Measurements from ENCODE around the gene TRIM71. TPM values are rescaled to one million over a fixed set of nuclear protein-coding genes. Genes with fewer than 3 reads are reported as not detected.

Gene TRIM71
- total and polyA plus RNA-seq, 2 of the 13 experiments (the other 11 are each of a cell fraction or from before 2014, with no cell fraction given): 21.7 to 76.9 TPM

- TF ChIP-seq, protein P1, sequence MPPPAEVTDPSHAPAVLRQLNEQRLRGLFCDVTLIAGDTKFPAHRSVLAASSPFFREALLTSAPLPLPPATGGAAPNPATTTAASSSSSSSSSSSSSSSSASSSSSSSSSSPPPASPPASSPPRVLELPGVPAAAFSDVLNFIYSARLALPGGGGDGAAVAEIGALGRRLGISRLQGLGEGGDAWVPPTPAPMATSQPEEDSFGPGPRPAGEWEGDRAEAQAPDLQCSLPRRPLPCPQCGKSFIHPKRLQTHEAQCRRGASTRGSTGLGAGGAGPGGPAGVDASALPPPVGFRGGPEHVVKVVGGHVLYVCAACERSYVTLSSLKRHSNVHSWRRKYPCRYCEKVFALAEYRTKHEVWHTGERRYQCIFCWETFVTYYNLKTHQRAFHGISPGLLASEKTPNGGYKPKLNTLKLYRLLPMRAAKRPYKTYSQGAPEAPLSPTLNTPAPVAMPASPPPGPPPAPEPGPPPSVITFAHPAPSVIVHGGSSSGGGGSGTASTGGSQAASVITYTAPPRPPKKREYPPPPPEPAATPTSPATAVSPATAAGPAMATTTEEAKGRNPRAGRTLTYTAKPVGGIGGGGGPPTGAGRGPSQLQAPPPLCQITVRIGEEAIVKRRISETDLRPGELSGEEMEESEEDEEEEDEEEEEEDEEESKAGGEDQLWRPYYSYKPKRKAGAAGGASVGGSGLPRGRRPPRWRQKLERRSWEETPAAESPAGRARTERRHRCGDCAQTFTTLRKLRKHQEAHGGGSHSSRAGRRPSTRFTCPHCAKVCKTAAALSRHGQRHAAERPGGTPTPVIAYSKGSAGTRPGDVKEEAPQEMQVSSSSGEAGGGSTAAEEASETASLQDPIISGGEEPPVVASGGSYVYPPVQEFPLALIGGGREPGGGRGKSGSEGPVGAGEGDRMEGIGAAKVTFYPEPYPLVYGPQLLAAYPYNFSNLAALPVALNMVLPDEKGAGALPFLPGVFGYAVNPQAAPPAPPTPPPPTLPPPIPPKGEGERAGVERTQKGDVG (CRISPR knock-in tag; IDR thresholded peaks at IDR 0.05; ENCODE audit: borderline replicate concordance): 0 out of 2 replicates have a peak, but pooled peaks have one; percentile 25
- TF ChIP-seq POLR2G (IDR thresholded peaks at IDR 0.05; ENCODE audit: low read depth, low read length): peak; percentile 19; the same call in 1 of the 2 replicates
- peak; percentile 67; the same call in 1 of the 2 replicates for TF ChIP-seq HNRNPL (IDR thresholded peaks at IDR 0.05; ENCODE audit: low read depth, low read length)
- TF ChIP-seq, protein P2, sequence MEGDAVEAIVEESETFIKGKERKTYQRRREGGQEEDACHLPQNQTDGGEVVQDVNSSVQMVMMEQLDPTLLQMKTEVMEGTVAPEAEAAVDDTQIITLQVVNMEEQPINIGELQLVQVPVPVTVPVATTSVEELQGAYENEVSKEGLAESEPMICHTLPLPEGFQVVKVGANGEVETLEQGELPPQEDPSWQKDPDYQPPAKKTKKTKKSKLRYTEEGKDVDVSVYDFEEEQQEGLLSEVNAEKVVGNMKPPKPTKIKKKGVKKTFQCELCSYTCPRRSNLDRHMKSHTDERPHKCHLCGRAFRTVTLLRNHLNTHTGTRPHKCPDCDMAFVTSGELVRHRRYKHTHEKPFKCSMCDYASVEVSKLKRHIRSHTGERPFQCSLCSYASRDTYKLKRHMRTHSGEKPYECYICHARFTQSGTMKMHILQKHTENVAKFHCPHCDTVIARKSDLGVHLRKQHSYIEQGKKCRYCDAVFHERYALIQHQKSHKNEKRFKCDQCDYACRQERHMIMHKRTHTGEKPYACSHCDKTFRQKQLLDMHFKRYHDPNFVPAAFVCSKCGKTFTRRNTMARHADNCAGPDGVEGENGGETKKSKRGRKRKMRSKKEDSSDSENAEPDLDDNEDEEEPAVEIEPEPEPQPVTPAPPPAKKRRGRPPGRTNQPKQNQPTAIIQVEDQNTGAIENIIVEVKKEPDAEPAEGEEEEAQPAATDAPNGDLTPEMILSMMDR (CRISPR knock-in tag; IDR thresholded peaks at IDR 0.05): peak; percentile 34
- TF ChIP-seq, protein P3, sequence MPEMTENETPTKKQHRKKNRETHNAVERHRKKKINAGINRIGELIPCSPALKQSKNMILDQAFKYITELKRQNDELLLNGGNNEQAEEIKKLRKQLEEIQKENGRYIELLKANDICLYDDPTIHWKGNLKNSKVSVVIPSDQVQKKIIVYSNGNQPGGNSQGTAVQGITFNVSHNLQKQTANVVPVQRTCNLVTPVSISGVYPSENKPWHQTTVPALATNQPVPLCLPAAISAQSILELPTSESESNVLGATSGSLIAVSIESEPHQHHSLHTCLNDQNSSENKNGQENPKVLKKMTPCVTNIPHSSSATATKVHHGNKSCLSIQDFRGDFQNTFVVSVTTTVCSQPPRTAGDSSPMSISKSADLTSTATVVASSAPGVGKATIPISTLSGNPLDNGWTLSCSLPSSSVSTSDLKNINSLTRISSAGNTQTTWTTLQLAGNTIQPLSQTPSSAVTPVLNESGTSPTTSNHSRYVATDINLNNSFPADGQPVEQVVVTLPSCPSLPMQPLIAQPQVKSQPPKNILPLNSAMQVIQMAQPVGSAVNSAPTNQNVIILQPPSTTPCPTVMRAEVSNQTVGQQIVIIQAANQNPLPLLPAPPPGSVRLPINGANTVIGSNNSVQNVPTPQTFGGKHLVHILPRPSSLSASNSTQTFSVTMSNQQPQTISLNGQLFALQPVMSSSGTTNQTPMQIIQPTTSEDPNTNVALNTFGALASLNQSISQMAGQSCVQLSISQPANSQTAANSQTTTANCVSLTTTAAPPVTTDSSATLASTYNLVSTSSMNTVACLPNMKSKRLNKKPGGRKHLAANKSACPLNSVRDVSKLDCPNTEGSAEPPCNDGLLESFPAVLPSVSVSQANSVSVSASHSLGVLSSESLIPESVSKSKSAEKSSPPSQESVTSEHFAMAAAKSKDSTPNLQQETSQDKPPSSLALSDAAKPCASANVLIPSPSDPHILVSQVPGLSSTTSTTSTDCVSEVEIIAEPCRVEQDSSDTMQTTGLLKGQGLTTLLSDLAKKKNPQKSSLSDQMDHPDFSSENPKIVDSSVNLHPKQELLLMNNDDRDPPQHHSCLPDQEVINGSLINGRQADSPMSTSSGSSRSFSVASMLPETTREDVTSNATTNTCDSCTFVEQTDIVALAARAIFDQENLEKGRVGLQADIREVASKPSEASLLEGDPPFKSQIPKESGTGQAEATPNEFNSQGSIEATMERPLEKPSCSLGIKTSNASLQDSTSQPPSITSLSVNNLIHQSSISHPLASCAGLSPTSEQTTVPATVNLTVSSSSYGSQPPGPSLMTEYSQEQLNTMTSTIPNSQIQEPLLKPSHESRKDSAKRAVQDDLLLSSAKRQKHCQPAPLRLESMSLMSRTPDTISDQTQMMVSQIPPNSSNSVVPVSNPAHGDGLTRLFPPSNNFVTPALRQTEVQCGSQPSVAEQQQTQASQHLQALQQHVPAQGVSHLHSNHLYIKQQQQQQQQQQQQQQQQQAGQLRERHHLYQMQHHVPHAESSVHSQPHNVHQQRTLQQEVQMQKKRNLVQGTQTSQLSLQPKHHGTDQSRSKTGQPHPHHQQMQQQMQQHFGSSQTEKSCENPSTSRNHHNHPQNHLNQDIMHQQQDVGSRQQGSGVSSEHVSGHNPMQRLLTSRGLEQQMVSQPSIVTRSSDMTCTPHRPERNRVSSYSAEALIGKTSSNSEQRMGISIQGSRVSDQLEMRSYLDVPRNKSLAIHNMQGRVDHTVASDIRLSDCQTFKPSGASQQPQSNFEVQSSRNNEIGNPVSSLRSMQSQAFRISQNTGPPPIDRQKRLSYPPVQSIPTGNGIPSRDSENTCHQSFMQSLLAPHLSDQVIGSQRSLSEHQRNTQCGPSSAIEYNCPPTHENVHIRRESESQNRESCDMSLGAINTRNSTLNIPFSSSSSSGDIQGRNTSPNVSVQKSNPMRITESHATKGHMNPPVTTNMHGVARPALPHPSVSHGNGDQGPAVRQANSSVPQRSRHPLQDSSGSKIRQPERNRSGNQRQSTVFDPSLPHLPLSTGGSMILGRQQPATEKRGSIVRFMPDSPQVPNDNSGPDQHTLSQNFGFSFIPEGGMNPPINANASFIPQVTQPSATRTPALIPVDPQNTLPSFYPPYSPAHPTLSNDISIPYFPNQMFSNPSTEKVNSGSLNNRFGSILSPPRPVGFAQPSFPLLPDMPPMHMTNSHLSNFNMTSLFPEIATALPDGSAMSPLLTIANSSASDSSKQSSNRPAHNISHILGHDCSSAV (CRISPR knock-in tag; IDR thresholded peaks at IDR 0.05; ENCODE audit: borderline replicate concordance): no peak
- TF ChIP-seq ZFP91 (CRISPR knock-in tag; IDR thresholded peaks at IDR 0.05; ENCODE audit: borderline replicate concordance): peak; percentile 45; the same call in 1 of the 2 replicates
- no peak for TF ChIP-seq ZNF510 (CRISPR knock-in tag; IDR thresholded peaks at IDR 0.05; ENCODE audit: low read depth)
- no peak for TF ChIP-seq ZHX1 (CRISPR knock-in tag; IDR thresholded peaks at IDR 0.05; ENCODE audit: low read depth)
- TF ChIP-seq ZNF34 (CRISPR knock-in tag; IDR thresholded peaks at IDR 0.05; ENCODE audit: borderline replicate concordance): no peak
Measured at GRCh38 chr3:32873531-32874130, 55.8 kb downstream of the TRIM71 start (continued).

All from HepG2 (cell line).